Prostate gland (tissue), 2 donors: ENCODE data around the gene MILR1. TPM values are rescaled to one million over a fixed set of nuclear protein-coding genes. Genes with fewer than 3 reads are reported as not detected.
"Not testable (repeated sequence)": the region's sequence is repeated elsewhere in the genome, so short reads cannot be mapped to it uniquely, and the experiment has no call there.

Experiments used
- DNase-seq: peaks from one replicate; pipeline ENCODE4 v3.0.0-alpha.2; 2019; ENCODE audit warnings: low spot score
- H3K27ac ChIP-seq, 2 donors: fragments of 200-600 bp; sonication (generic); 2 replicates each; pipeline ENCODE4 v1.5.1; 2017 to 2019
- H3K27me3 ChIP-seq: fragments of 200-600 bp; sonication (generic); replicated peaks from 2 replicates; pipeline ENCODE4 v1.5.1; 2019; ENCODE audit not compliant: insufficient read depth
- H3K36me3 ChIP-seq, 2 donors: fragments of 200-600 bp; sonication (generic); 1 replicate in 1 of 2; 2 replicates in 1 of 2; pipeline versions ENCODE4 v1.5.1 to v1.8.1; 2017 to 2019
- H3K4me1 ChIP-seq: fragments of 200-600 bp; sonication (generic); replicated peaks from 2 replicates; pipeline ENCODE4 v1.5.1; 2019
- H3K4me3 ChIP-seq, 2 donors: fragments of 200-600 bp; sonication (generic); 2 replicates each; pipeline ENCODE4 v1.5.1; 2017 to 2019
- H3K9me3 ChIP-seq: fragments of 200-600 bp; sonication (generic); 2 replicates; pipeline ENCODE4 v1.5.1; 2017
- CTCF ChIP-seq, 4 experiments: fragments of 200-600 bp in 2 of 4; fragments of 450-650 bp in 2 of 4; sonication (generic) in 2 of 4; IDR thresholded peaks; 1 replicate in 3 of 4; 2 replicates in 1 of 4; pipeline ENCODE4 v1.5.1; 2016 to 2019; ENCODE audit warnings: antibody characterized with exemption in 4 of 4, mild to moderate bottlenecking in 2 of 4, moderate library complexity in 2 of 4
- POLR2A ChIP-seq: fragments of 450-650 bp; IDR thresholded peaks from one replicate; pipeline ENCODE4 v1.6.1; 2016; ENCODE audit warnings: antibody characterized with exemption, mild to moderate bottlenecking
- POLR2AphosphoS5 ChIP-seq: sonication (generic); formaldehyde crosslinking; IDR thresholded peaks from one replicate; pipeline ENCODE4 v1.6.1; 2017; ENCODE audit warnings: antibody characterized with exemption
- WGBS: methylation state at CpG from one replicate; pipeline ENCODE4 v1.1.5; 2018; 5-methylcytosine and 5-hydroxymethylcytosine counted together
- intact Hi-C: fragments of 100-400 bp; cut with DNase I; formaldehyde crosslinking; loops from one replicate; pipeline ENCODE4 v1.14.2; 2022
- total RNA-seq, 2 donors: library from RNA; depleted of rRNA; stranded (reverse); fragments of >200 nt; gene quantifications; one replicate each; pipeline ENCODE4 v1.1.0, GENCODE V29; 2016

Gene MILR1
- total RNA-seq, 2 donors from 2014 or later, result 0.77 to 4.3 TPM

GRCh38 chr17:64491994-64492393 lies 43.1 kb downstream of the MILR1 start:
- Histone ChIP-seq H3K9me3 (no peaks in the 10 kb centered on the region), H3K27me3 (no peaks in the 10 kb centered on the region), H3K4me3 (no peak overlapping the region), H3K27ac (no peak overlapping the region), H3K4me1 (no peaks in the 10 kb centered on the region), H3K36me3 (peaks cover 0 to 2% of the 10 kb centered on the region in 2 donors)
- intact Hi-C loops, result loop anchor here (5.0 kb wide), 1 partner anchor 70 kb away; no protein-coding TSS in a partner anchor
- TF ChIP-seq POLR2A, result no peak
- no peak for TF ChIP-seq CTCF (IDR thresholded peaks at IDR 0.05)
- no peak for TF ChIP-seq POLR2AphosphoS5
- WGBS, result 81% methylated on average over 3 of the region's 3 CpGs
- no peak for DNase-seq

GRCh38 chr17:64492481-64493109 lies 43.7 kb downstream of the MILR1 start:
- no peaks in the 10 kb centered on the region for H3K27me3 ChIP-seq
- no peaks in the 10 kb centered on the region for H3K9me3 ChIP-seq
- peaks cover 0 to 2% of the 10 kb centered on the region in 2 donors for H3K36me3 ChIP-seq
- peak in 3 of 4 experiments; percentile 18 to 67 (median 37) for TF ChIP-seq CTCF (IDR thresholded peaks at IDR 0.05)
- TF ChIP-seq POLR2AphosphoS5, result no peak
- 88% methylated on average over 6 of the region's 6 CpGs for WGBS
- intact Hi-C loops, result loop anchor here (5.0 kb wide), 1 partner anchor 70 kb away; no protein-coding TSS in a partner anchor
- H3K27ac ChIP-seq, result no peak overlapping the region
- no peak for DNase-seq
- H3K4me3 ChIP-seq, result no peak overlapping the region
- peaks cover 5% of the 10 kb centered on the region for H3K4me1 ChIP-seq

GRCh38 chr17:64494121-64494520 lies 45.2 kb downstream of the MILR1 start:
- WGBS, result 94% methylated on average over 2 of the region's 2 CpGs
- H3K27ac ChIP-seq, result no peak overlapping the region
- peaks cover 14% of the 10 kb centered on the region for H3K4me1 ChIP-seq
- DNase-seq, result no peak
- TF ChIP-seq CTCF (IDR thresholded peaks at IDR 0.05) (no peak), POLR2A (no peak), POLR2AphosphoS5 (no peak)
- intact Hi-C loops, result loop anchor here (5.0 kb wide), 1 partner anchor 72 kb away; no protein-coding TSS in a partner anchor
- no peaks in the 10 kb centered on the region for H3K9me3 ChIP-seq
- H3K27me3 ChIP-seq, result no peaks in the 10 kb centered on the region
- H3K4me3 ChIP-seq, result no peak overlapping the region
- peaks cover 0 to 2% of the 10 kb centered on the region in 2 donors for H3K36me3 ChIP-seq

GRCh38 chr17:64495300-64495699 lies 46.4 kb downstream of the MILR1 start:
- DNase-seq, H3K27me3 ChIP-seq, H3K27ac ChIP-seq, H3K4me3 ChIP-seq, H3K9me3 ChIP-seq, intact Hi-C loops, H3K36me3 ChIP-seq: not testable (repeated sequence)
- H3K4me1 ChIP-seq, result peaks cover 14% of the 10 kb centered on the region
- 95% methylated on average over 5 of the region's 5 CpGs for WGBS

- no peaks in the 10 kb centered on the region for H3K27me3 ChIP-seq
- no peaks in the 10 kb centered on the region for H3K9me3 ChIP-seq
- H3K4me3 ChIP-seq, result peak overlapping the region; percentile 61 to 62
- 0% methylated on average over 20 of the region's 20 CpGs for WGBS
- DNase-seq, result no peak
- H3K4me1 ChIP-seq, result peaks cover 14% of the 10 kb centered on the region
- peaks cover 10 to 16% of the 10 kb centered on the region in 2 donors for H3K36me3 ChIP-seq
- intact Hi-C loops, result no loop called here
- H3K27ac ChIP-seq, result peak overlapping the region; percentile 70 to 71
- TF ChIP-seq POLR2AphosphoS5, result no peak
- TF ChIP-seq POLR2A, result no peak
- TF ChIP-seq CTCF (IDR thresholded peaks at IDR 0.05), result no peak
Observed at GRCh38 chr17:64496348-64496785, 47.5 kb downstream of the MILR1 start.
